Peyer's patch (tissue), 4 donors: ENCODE results near the gene OLFML2A.

Experiments
- POLR2A ChIP-seq, 2 donors: fragments of 450-650 bp; IDR thresholded peaks; one replicate each; pipeline ENCODE4 v1.5.1; 2017; ENCODE audit warnings: antibody characterized with exemption in 2 of 2, mild to moderate bottlenecking in 2 of 2, moderate library complexity in 2 of 2
- TF ChIP-seq, protein P1 (sequence below), 6 experiments: fragments of 450-650 bp in 4 of 6; fragments of 200-600 bp in 2 of 6; sonication (generic) in 1 of 6; IDR thresholded peaks; one replicate each; pipeline ENCODE4 v1.5.1; 2017 to 2019; ENCODE audit warnings: antibody characterized with exemption in 6 of 6, mild to moderate bottlenecking in 3 of 6, moderate library complexity in 1 of 6

DNA sequence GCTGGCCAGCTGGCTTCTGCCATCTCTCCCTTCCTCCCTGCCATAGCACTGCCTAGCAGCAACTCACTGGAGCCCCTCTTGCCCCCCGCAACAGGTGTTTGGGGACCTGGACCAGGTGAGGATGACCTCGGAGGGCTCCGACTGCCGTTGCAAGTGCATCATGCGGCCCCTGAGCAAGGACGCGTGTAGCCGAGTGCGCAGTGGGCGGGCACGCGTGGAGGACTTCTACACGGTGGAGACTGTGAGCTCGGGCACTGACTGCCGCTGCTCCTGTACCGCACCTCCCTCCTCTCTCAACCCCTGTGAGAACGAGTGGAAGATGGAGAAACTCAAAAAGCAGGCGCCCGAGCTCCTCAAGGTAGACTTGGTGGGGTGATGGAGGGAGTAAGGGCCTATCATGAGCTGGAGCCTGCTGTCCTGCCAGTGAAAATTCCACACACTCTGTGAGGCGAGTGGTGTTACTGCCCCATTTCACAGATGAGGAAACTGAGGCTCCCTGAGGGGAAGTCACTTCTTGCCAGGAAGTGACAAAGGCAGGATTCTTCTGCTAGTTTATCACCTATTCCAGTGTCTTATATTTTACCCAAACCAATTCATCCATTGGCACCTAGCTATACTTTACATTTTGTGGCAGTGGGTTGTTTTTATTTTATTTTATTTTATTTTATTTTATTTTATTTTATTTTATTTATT, 10.1 kb downstream of the OLFML2A start:
- no peak for TF ChIP-seq POLR2A (IDR thresholded peaks at IDR 0.05)
- TF ChIP-seq, protein P1, sequence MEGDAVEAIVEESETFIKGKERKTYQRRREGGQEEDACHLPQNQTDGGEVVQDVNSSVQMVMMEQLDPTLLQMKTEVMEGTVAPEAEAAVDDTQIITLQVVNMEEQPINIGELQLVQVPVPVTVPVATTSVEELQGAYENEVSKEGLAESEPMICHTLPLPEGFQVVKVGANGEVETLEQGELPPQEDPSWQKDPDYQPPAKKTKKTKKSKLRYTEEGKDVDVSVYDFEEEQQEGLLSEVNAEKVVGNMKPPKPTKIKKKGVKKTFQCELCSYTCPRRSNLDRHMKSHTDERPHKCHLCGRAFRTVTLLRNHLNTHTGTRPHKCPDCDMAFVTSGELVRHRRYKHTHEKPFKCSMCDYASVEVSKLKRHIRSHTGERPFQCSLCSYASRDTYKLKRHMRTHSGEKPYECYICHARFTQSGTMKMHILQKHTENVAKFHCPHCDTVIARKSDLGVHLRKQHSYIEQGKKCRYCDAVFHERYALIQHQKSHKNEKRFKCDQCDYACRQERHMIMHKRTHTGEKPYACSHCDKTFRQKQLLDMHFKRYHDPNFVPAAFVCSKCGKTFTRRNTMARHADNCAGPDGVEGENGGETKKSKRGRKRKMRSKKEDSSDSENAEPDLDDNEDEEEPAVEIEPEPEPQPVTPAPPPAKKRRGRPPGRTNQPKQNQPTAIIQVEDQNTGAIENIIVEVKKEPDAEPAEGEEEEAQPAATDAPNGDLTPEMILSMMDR (IDR thresholded peaks at IDR 0.05) = no peak
